NCI-H1048 (cell line): ENCODE data around the gene AFP.

ENCODE experiments used
- DNase-seq: peaks from one replicate; lab custom pipeline; 2025; lab: John Stamatoyannopoulos, UW

AFP gene

GRCh38 chr4:73460913-73461522 lies 25.0 kb downstream of the AFP start:
- no peak for DNase-seq

- no peak for DNase-seq
These were observed 32.1 kb downstream of the AFP start for GRCh38 chr4:73468170-73468569.

- no peak for DNase-seq
These were observed 34.7 kb downstream of the AFP start for GRCh38 chr4:73470728-73471127.

GRCh38 chr4:73477176-73477575 lies 41.2 kb downstream of the AFP start:
- DNase-seq, result no peak

GRCh38 chr4:73479323-73479722 lies 43.3 kb downstream of the AFP start:
- DNase-seq, result no peak

- DNase-seq, result no peak
These were observed 45.3 kb downstream of the AFP start, which contains the start of gene AFM for GRCh38 chr4:73481358-73481757. TSS of gene AFM (plus strand) at chr4:73481745. CDS start at chr4:73481776, 31 bp downstream.

- no peak for DNase-seq
These were observed 49.1 kb downstream of the AFP start for GRCh38 chr4:73485085-73485484.

- DNase-seq, result no peak
These were observed 49.6 kb downstream of the AFP start for GRCh38 chr4:73485596-73485995.

GRCh38 chr4:73486497-73486896 lies 50.5 kb downstream of the AFP start:
- no peak for DNase-seq

GRCh38 chr4:73487233-73487632 lies 51.2 kb downstream of the AFP start:
- DNase-seq, result no peak

- DNase-seq, result no peak
These were observed 64.2 kb downstream of the AFP start for GRCh38 chr4:73499996-73500765.

- DNase-seq, result no peak
These were observed 65.7 kb downstream of the AFP start for GRCh38 chr4:73501664-73502265.

- DNase-seq, result no peak
These were observed 69.5 kb downstream of the AFP start for GRCh38 chr4:73505567-73505966.
